Transverse colon (tissue), 4 donors: ENCODE measurements around the gene FAT4. TPM values are rescaled to one million over a fixed set of nuclear protein-coding genes. Genes with fewer than 3 reads are reported as not detected.

Experiments
- DNase-seq: peaks from one replicate; pipeline ENCODE4 v3.0.0-alpha.2; 2019
- H3K27ac ChIP-seq, 4 donors: fragments of 200-600 bp; sonication (generic); 2 replicates each; pipeline ENCODE4 v1.5.1; 2016 to 2018; ENCODE audit warnings: inconsistent platforms in 4 of 4
- H3K27me3 ChIP-seq: fragments of 200-600 bp; sonication (generic); 2 replicates; pipeline ENCODE4 v1.5.1; 2017; ENCODE audit warnings: inconsistent platforms
- H3K36me3 ChIP-seq, 4 donors: fragments of 200-600 bp; sonication (generic); 2 replicates each; pipeline ENCODE4 v1.5.1; 2017 to 2019; ENCODE audit warnings: inconsistent platforms in 4 of 4
- H3K4me1 ChIP-seq, 4 donors: fragments of 200-600 bp; sonication (generic); 2 replicates each; pipeline ENCODE4 v1.5.1; 2017 to 2020; ENCODE audit warnings: inconsistent platforms in 4 of 4
- H3K4me3 ChIP-seq, 4 donors: fragments of 200-600 bp; sonication (generic); 1 replicate in 1 of 4; 2 replicates in 3 of 4; pipeline versions ENCODE4 v1.5.1 to v1.6.1; 2017 to 2019; ENCODE audit warnings: inconsistent platforms in 4 of 4
- H3K9me3 ChIP-seq, 2 donors: fragments of 200-600 bp; sonication (generic); 2 replicates each; pipeline ENCODE4 v1.5.1; 2017 to 2019; ENCODE audit warnings: inconsistent platforms in 2 of 2
- CTCF ChIP-seq, 5 experiments: fragments of 200-600 bp in 3 of 5; fragments of 450-650 bp in 2 of 5; sonication (generic) in 3 of 5; IDR thresholded peaks; 1 replicate in 2 of 5; 2 replicates in 3 of 5; pipeline ENCODE4 v1.5.1; 2016 to 2017; ENCODE audit warnings: antibody characterized with exemption in 5 of 5, inconsistent platforms in 3 of 5, mild to moderate bottlenecking in 2 of 5, moderate library complexity in 1 of 5
- EP300 ChIP-seq: sonication (generic); formaldehyde crosslinking; IDR thresholded peaks from one replicate; pipeline ENCODE4 v1.6.1; 2017; ENCODE audit warnings: antibody characterized with exemption, low read depth
- POLR2A ChIP-seq: fragments of 450-650 bp; IDR thresholded peaks from one replicate; pipeline ENCODE4 v1.6.1; 2016; ENCODE audit warnings: antibody characterized with exemption, mild to moderate bottlenecking, moderate library complexity
- POLR2AphosphoS5 ChIP-seq, 3 donors: sonication (generic); formaldehyde crosslinking; IDR thresholded peaks; one replicate each; pipeline ENCODE4 v1.6.1; 2016; ENCODE audit warnings: antibody characterized with exemption in 3 of 3
- in situ Hi-C, 4 donors: fragments of 200-750 bp; cut with MboI; loops; one replicate each; pipeline versions ENCODE4 v1.15.0 to v1.15.1; 2017; ENCODE audit warnings: low sequenced_read_pairs in 3 of 4, low pct_ligation_motif_present in 1 of 4, low pct_unique_long_range_greater_than_20kb in 1 of 4
- intact Hi-C: fragments of 100-400 bp; cut with DNase I; formaldehyde crosslinking; loops from one replicate; pipeline ENCODE4 v1.15.1; 2023; ENCODE audit warnings: low total_unique reads
- small RNA-seq, 4 donors: library from RNA; depleted of rRNA; stranded (forward); fragments of <200 nt; gene quantifications; one replicate each; pipeline ENCODE3, GENCODE V24; 2016
- total RNA-seq, 4 donors: library from RNA; depleted of rRNA; stranded (reverse); fragments of >200 nt; gene quantifications; one replicate each; pipeline ENCODE4 v1.1.0, GENCODE V29; 2016

FAT4 gene
- total RNA-seq, 4 donors from 2014 or later: 4.1 to 15.9 (median 9.3) TPM

GRCh38 chr4:125360727-125361126, 46.0 kb downstream of the FAT4 start:
- Histone ChIP-seq H3K9me3 (no peaks in the 10 kb centered on the region), H3K36me3 (no peaks in the 10 kb centered on the region), H3K27me3 (no peaks in the 10 kb centered on the region), H3K27ac (no peak overlapping the region), H3K4me1 (no peaks in the 10 kb centered on the region), H3K4me3 (no peak overlapping the region)
- DNase-seq: no peak
- in situ Hi-C loops (no loop called here), intact Hi-C loops (no loop called here)
- TF ChIP-seq CTCF (IDR thresholded peaks at IDR 0.05): no peak
- TF ChIP-seq POLR2AphosphoS5 (IDR thresholded peaks at IDR 0.05): no peak
- TF ChIP-seq EP300: no peak
- no peak for TF ChIP-seq POLR2A

Small RNA genes within 50 kb of the gene (small RNA-seq; reads per million reads assigned to genes)
- gene RF00019: 0 reads per million in 4 donors
